NT2/D1 (cell line): ENCODE results near the gene CPNE5.

Experiments used
- YY1 ChIP-seq: IDR thresholded peaks from 2 replicates; pipeline ENCODE4 v1.6.1; 2011; ENCODE audit not compliant: insufficient read length, insufficient read depth
- ZNF274 ChIP-seq: IDR thresholded peaks from 2 replicates; pipeline ENCODE4 v1.6.1; 2011; ENCODE audit warnings: mild to moderate bottlenecking, low read depth, low read length

DNA sequence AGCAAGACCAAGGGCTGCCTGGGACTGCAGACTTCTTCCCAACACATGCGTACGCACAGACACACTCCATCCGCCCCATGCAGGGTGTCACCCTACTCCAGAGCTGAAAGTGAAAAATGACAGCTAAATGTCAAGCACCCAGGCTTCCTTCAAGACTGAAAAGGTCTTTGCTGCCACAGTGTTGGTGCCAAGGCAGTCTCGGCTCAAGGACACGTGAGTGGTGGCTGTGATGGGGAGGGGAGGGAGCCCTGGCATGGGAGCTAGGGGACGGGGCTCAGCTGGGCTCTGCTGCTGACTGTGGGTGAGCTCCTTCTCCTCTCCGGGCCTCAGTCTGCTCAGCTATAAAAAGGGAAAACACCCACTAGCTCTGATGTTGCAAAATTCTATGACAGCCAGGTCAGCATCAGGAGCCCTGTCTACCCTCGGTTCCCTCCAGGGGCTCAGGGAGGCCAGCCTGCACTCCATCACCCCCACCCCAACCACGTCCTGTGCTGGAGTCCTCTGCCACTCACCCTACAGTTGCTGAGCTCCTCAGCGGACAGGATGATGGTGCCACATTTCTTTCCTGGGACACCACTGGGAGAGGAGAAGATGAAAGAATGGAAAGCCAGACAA lies 47.6 kb downstream of the CPNE5 start:
- TF ChIP-seq ZNF274 (no peak), YY1 (no peak)
